ENCODE data around the gene COG4. TPM values are rescaled to one million over a fixed set of nuclear protein-coding genes. Genes with fewer than 3 reads are reported as not detected.
"Not testable (repeated sequence)": the region's sequence is repeated elsewhere in the genome, so short reads cannot be mapped to it uniquely, and the experiment has no call there.

COG4 gene
- total RNA-seq, 1 experiment from 2014 or later, result 46.2 TPM

DNA sequence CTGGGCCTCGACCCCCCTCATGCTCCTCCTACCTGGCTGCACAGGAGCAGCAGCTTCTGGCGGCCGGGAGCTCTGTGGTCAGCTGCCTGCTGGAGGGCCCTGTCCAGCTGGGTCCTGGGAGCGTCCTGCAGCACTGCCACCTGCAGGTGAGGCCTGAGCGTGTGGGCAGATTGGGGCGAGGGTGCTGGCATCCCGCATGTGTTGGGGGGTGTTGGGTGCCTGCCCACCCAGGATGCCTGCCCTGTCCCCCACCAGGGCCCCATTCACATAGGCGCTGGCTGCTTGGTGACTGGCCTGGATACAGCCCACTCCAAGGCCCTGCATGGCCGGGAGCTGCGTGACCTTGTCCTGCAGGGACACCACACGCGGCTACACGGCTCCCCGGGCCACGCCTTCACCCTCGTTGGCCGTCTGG lies 52.4 kb downstream of the COG4 start:
- in situ Hi-C loops (cut with HindIII; ENCODE audit: low pct_unique_long_range_greater_than_20kb, low sequenced_read_pairs), result no loop called here
- peak; percentile 32 for DNase-seq (ENCODE audit: low read depth, low spot score)

DNA sequence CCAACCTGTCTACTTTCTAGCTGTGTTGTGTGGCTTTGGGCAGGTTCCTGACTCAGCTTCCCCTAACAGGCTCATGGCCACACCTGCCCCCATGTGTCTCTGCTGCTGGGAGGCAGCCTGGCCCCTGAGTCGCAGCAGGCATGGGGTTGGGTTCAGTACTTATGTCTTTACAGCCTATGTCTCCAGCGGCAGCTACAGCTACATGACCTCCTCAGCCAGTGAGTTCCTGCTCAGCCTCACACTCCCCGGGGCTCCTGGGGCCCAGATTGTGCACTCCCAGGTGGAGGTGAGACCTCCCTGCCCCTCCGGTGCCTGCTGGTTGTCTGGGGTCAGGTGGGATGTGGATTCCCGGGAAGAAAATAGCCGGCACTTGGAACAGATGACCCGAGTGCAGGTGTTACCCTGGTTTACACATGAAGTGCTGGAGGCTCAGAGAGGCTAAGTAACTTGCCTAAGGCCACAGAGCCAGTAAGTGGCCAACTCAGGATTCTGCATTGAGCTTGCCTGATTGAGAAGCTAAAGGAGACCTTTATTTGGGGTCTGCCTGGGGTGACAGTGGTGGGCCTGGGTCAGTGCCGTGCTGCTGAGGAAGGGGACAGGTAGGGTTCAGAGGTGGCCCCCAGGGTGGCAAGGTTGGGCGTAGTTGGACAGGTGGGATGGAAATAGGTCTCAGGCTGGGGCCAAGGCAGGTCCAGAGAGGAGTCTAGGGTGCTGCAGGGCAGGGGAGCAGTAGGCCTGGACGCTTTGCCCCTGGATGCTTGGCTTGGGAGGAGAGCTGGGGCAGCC lies 53.0 kb downstream of the COG4 start:
- no peak for DNase-seq (ENCODE audit: low read depth, low spot score)

DNA sequence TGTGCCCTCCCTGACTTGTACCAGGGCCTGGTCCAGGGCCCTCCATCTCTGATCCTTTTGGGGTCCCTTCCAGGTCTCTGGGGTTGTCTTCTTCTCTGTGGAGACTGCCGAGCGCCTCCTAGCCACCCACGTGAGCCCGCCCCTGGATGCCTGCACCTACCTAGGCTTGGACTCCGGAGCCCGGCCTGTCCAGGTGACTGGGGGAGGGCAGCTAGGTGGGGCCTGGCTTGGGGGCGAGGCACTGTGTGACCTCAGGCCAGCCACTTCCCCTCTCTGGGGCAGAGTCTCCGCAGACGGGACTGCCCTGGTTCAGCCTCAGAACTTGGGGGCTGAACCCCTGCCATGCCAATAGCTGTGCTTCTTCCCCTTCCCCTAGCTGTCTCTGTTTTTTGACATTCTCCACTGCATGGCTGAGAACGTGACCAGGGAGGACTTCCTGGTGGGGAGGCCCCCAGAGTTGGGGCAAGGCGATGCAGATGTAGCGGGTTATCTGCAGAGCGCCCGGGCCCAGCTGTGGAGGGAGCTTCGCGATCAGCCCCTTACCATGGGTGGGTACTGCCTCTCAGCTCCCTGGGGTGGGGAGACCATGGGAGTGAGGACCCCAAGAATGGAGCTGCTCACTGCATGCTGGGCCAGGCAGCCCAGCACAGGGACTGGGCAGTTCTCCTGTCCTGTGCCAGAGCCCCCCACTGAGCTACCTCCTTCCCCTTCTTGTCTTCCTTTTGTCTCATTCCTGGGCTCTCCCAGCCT lies 54.4 kb downstream of the COG4 start:
- no peak for DNase-seq (ENCODE audit: low read depth, low spot score)
- in situ Hi-C loops (cut with HindIII; ENCODE audit: low pct_unique_long_range_greater_than_20kb, low sequenced_read_pairs), result no loop called here

More for the DNA sequence above, 53.0 kb downstream of the COG4 start:
- in situ Hi-C loops (cut with HindIII; ENCODE audit: low pct_unique_long_range_greater_than_20kb, low sequenced_read_pairs), result no loop called here

DNA sequence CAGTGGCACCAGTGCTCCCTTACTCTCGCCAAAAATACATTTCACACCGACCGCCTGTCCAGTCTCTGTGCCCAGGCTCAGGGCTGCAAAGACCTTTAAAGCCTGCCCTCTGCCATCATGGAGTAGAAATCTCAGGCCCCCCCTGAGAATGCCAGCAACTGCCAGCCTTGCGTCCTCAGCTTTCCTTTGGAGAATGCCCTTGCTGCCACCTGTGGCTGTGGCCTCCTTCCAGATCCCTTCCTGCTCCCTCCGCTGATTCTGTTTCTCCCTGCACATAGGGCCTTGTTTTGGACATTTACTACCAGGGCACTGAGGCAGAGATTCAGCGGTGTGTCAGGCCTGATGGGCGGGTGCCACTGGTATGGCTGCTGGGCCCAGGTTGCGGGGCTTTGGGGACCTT lies 55.7 kb downstream of the COG4 start:
- in situ Hi-C loops (cut with HindIII; ENCODE audit: low pct_unique_long_range_greater_than_20kb, low sequenced_read_pairs), result no loop called here

DNA sequence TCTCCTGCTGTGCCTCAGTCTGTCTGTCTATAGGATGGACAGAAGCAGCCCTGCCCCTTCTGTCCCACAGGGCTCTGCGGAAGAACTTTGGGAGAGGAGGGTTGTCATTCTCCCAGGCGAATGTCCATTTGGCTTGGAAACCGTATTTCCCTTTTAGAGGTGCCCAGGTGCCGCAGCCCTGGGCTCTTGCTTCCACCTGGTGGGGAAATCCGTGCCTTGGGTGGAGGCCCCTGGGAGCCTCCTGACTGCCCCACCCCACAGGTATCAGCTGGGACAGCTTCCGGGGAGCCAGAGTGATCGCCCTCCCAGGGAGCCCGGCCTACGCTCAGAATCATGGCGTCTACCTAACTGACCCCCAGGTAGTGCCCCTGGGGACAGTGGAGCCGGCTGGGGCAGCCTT lies 56.2 kb downstream of the COG4 start:
- in situ Hi-C loops (cut with HindIII; ENCODE audit: low pct_unique_long_range_greater_than_20kb, low sequenced_read_pairs), result no loop called here
- no peak for DNase-seq (ENCODE audit: low read depth, low spot score)

More for the DNA sequence above, 55.7 kb downstream of the COG4 start:
- no peak for DNase-seq (ENCODE audit: low read depth, low spot score)

DNA sequence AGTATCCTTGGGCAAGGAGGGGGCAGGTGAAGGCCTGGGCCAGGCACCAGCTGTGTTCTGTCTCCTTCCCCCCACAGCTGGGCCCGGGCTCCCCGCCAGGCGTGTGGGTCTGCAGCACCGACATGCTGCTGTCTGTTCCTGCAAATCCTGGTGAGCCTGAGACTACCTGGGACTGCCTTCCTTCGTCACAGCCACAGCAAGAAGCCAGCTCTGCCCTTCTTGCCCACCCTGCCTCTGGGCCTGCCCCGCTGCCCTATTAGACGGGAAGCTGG lies 56.6 kb downstream of the COG4 start:
- DNase-seq (ENCODE audit: low read depth, low spot score), result no peak
- in situ Hi-C loops (cut with HindIII; ENCODE audit: low pct_unique_long_range_greater_than_20kb, low sequenced_read_pairs), result no loop called here

DNA sequence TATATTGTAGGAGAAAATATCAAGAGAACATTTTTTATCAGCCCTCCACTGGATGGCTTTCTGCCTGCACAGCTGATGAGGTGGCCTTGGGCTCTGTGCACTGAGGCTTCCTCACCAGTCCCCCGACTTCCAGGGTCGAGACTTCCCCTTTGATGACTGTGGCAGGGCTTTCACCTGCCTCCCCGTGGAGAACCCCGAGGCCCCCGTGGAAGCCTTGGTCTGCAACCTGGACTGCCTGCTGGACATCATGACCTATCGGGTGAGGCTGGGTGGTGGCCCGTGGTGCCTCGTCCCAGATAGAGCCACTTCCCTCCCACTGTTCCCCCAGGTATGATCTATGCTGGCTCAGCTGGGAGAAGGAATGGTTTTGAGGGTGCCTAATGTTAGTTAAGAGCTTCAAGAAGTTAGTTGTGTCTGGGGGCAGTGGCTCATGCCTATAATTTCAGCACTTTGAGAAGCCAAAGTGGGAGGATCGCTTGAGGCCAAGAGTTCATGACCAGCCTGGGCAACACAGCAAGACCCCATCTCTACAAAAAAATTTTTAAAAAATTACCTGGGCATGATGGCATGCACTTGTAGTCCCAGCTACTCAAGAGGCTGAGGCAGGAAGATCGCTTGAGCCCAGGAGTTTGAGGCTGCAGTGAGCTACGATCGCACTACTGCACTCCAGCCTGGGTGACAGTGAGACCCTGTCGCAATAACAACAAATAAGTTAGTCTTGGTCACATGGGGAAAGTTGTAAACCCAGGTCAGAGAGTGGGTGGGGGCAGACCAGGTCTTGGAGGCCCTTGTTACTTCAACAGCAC lies 57.2 kb downstream of the COG4 start:
- DNase-seq (ENCODE audit: low read depth, low spot score), result no peak
- in situ Hi-C loops (cut with HindIII; ENCODE audit: low pct_unique_long_range_greater_than_20kb, low sequenced_read_pairs), result no loop called here

DNA sequence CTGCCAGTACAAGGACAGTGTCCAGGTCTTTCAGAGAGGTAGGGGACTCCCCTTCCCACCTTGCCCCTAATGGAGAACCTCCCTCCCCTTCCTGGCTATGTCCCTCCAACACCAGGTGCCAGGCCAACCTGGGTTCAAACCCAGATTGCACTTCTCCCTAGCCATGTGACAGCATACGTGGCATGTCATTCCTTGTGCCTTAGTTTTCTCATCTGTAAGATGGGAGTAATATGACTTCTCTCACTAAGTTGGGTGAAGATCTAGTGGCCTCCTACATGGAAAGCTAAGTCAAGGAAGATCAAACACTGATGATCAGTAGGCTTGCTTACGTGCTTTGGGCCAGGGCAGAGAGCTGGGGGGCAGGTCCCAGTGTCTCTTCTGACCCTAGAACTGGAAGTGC lies 60.1 kb downstream of the COG4 start:
- no peak for DNase-seq (ENCODE audit: low read depth, low spot score)
- in situ Hi-C loops (cut with HindIII; ENCODE audit: low pct_unique_long_range_greater_than_20kb, low sequenced_read_pairs), result no loop called here

DNA sequence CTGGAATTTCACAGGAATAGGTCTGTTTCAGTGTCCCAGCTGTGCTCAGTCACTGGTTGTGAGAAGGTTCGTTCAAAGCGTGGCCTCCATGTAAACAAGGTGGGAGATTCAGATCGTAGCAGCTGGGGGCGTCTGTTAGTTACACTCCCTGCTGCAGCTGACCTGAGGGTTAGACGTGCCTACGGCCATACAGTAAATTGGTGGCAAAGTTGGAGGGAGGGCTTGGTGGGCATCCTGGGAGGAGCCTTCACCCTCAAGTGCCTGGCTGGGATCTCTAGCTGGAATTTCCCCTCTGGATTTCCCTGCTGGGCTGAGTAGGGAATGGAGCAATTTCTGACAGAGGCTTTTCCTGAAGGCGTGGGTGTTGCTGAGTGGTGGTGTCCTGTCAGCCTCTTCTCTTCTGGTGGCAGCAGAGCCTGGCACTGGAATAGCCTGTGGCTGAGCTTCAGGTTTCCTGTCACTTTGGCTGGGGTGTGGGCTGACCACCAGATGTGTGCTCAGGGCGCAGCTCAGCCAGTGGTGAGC lies 62.6 kb downstream of the COG4 start:
- no peak for DNase-seq (ENCODE audit: low read depth, low spot score)
- in situ Hi-C loops (cut with HindIII; ENCODE audit: low pct_unique_long_range_greater_than_20kb, low sequenced_read_pairs), result no loop called here

DNA sequence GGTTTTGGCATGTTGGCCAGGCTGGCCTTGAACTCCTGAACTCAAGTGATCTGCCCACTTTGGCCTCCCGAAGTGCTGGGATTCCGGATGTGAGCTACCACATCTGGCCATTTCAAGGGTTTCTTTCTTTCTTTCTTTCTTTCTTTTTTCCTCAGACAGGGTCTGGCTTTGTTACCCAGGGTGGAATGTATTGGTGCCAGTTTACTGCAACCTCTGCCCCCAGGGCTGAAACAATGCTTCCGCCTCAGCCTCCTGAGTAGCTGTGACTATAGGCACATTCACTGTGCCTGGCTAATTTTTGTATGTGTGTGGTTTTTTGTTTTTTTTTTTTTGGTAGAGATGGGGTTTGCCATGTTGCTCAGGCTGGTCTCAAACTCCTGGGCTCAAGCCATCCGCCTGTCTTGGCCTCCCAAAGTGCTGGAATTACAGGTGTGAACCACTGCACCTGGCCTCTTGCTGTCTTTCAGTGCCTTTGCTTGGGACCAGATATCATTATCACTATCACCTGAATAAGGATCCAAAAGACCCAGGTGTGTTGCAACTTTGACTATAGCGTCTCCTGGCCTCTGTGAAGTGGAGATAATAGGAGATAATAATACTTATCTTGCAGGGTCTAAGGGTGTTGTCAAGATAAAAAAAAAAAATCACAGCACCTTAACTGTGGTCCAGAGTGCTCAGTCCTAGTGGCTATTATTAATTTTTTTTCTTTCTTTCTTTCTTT lies 65.7 kb downstream of the COG4 start:
- in situ Hi-C loops (cut with HindIII; ENCODE audit: low pct_unique_long_range_greater_than_20kb, low sequenced_read_pairs), result no loop called here
- peak; percentile 92 for DNase-seq (ENCODE audit: low read depth, low spot score)

DNA sequence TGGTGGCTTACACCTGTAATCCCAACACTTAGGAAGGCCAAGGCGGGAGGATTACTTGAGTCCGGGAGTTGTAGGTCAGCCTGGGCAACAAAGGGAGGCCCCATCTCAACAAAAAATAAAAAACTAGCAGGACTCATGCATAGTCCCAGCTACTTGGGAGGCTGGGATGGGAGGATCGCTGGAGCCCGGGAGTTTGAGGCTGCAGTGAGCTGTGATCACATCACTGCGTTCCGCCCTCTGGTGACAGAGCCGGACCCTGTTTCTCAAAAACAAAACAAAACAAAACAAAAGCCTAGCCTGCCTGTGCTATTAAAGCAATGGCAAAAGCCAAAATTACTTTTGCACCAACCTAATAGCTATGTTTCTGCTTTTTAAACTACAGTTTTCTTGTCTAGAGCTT lies 67.4 kb downstream of the COG4 start:
- no peak for DNase-seq (ENCODE audit: low read depth, low spot score)
- in situ Hi-C loops (cut with HindIII; ENCODE audit: low pct_unique_long_range_greater_than_20kb, low sequenced_read_pairs), result no loop called here

DNA sequence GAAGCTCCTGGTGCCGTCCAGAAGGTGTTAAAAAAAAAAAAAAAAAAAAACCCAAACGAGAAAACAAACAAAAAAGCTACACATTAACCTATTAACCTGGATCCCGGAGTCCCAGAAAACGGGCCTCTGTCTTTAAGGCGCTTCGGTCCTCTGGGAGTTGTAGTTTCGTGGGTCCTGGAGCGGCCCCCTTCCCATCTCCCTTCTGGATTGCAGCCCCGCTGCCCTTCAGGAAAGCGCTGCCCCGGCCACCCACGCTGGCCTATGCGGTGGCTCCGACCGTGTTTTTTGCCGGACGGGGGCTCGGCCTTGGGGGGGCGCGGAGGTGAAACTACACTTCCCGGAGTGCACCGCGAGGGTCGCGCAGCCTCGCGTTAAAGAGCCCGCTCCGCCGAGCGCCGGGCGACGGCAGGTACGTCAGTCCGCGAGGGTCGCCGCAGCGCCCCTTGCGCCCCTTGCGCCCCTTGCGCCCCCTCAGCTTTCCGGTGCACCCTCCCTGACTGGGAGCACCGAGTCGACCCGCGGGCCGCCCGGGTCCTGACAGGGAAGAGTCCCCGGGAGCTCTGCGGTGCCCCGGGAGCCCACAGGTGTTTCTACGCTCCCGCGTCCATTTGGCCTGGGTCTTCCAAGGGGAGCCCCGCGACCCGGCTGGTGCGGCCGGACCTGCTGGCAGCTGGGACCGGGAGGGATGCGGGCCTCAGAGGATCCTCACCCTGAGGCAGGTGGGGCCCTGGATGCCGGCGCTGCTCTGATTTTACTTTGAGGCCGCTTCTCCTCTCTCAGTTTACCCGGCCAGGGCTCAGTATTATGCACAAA lies 68.9 kb downstream of the COG4 start, which contains the start of gene FCSK:
FCSK (plus strand) TSS at position 374 of the 813 bp plus-strand sequence. CDS start 8,596 bp downstream, outside the sequence.
- in situ Hi-C loops (cut with HindIII; ENCODE audit: low pct_unique_long_range_greater_than_20kb, low sequenced_read_pairs), result no loop called here
- DNase-seq (ENCODE audit: low read depth, low spot score), result peak; percentile 76

DNA sequence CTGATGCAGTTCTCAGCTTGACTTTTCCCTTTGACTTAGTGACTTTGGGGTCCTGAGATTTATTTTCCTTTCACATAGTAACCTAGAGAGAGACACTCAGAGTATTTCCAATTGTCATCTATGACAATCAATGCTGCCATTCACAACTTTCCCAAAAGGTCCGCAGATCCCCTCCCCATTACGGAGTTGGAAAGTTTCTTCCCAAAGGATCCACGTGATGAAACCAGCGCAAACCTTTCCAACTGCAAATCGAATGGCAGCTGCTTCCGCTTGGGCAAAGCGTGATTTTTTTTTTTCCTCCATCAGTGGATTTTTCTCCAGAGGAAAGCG lies 69.5 kb downstream of the COG4 start:
- peak; percentile 62 for DNase-seq (ENCODE audit: low read depth, low spot score)
- in situ Hi-C loops (cut with HindIII; ENCODE audit: low pct_unique_long_range_greater_than_20kb, low sequenced_read_pairs), result no loop called here

DNA sequence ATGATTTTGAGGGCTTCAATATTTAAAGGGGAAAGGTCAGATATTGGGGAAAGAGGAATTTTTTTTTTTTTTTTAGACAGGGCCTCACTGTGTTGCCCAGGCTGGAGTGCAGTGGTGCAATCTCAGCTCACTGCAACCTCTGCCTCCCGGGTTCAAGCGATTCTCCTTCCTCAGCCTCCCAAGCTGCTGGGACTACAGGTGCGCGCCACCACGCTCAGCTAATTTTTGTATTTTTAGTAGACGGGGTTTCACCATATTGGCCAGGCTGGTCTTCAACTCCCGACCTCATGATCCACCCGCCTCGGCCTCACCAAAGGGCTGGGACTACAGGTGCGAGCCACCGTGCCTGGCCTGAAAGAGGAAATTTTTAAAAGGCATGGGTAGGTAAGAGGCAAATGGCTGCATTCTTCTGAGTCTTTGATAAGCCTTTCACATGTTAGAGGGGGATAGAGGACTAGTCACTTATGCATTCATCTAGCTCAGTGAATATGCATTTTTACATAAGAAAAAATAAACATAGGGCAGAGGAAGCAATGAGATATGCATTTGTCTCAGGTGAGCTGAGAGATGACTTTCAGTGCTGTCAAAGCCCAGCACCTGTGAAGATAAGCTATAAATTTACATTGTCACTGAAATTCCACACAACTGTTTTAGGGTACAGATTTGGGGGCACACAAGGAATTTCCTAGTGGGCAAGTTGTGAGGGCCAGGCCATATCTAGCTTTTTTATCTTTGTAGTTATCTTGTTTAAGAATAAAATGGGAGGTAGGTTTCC lies 70.0 kb downstream of the COG4 start:
- in situ Hi-C loops (cut with HindIII; ENCODE audit: low pct_unique_long_range_greater_than_20kb, low sequenced_read_pairs), result no loop called here

DNA sequence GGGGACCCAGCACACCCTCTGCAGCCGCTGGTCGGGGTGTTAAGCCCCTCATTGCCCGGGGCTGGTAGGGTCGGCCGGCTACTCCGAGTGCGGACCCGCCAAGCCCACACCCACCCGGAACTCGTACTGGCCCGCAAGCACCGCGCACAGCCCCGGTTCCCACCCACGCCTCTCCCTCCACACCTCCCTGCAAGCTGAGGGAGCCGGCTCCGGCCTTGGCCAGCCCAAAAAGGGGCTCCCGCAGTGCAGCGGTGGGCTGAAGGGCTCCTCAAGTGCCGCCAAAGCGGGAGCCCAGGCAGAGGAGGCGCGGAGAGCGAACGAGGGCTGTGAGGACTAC lies 72.4 kb downstream of the COG4 start:
- in situ Hi-C loops (cut with HindIII; ENCODE audit: low pct_unique_long_range_greater_than_20kb, low sequenced_read_pairs); DNase-seq (ENCODE audit: low read depth, low spot score): not testable (repeated sequence)

More for the DNA sequence above, 70.0 kb downstream of the COG4 start:
- no peak for DNase-seq (ENCODE audit: low read depth, low spot score)

Measured in SK-MEL-5 (cell line).